ENCODE measurements around the gene GULP1.
"Not testable (repeated sequence)": the region's sequence is repeated elsewhere in the genome, so short reads cannot be mapped to it uniquely, and the experiment has no call there.

GULP1 gene

DNA sequence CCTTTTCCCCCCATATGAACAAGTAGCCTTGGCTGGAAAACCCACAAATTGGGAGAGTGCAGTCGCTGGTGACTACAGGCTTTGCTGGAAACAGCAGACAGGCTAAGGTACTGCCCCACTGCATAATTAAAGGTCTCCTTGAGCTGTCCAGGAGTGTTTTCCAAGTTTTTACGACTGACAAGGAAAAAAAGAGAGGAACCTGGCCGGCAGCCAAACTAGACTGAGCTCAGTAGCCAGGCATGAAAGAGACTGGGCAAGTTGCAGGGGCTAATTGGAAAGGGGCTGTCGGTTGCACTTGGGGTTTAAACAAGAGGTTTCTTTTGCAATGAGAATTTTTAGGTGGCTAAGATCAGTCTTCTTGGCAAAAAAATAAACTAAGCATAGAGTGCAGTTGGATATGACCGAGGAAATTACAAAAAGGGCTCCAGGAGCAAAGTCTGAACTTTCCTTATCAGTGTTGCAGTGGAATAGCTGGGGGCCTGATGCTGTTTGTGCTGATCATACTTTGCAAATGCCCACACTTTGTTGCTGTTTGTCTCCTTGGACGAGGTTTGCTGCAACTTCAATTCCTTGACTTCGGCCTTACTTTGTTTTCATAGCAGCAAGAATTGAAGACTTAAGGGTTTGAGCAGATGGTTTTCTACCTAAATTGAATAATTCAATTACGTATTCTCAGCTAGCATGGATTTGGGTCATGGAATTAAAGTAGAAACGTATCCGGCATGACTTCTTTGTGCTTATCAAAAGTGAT lies 2.1 kb downstream of the GULP1 start:
- DNase-seq: no peak

DNA sequence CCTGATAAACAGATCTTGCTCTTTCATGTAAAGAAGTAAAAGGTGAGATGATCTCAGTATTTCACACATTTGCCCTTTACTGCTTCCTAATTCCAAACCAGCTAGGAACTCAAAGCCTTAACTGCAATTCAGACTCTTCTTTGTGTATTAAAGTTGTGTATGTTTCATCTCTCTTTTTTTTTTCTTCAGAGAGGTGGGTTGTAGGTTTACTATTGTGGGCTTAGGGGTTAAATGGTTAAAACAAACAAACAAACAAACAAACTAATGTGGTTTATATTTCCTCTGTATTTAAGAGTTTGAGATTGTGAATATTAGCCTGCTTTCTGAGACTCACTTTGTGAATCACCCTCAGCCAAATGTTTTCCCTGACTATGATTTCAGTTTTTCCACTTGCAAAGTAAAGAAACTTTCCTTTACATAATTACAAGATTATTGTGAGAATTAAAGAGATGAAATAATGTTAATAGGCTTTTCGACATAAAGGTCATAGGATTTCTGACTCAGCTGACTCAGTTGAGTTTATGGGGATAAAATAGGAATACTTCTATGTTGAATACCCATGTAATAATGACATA lies 2.8 kb downstream of the GULP1 start:
- DNase-seq: no peak

DNA sequence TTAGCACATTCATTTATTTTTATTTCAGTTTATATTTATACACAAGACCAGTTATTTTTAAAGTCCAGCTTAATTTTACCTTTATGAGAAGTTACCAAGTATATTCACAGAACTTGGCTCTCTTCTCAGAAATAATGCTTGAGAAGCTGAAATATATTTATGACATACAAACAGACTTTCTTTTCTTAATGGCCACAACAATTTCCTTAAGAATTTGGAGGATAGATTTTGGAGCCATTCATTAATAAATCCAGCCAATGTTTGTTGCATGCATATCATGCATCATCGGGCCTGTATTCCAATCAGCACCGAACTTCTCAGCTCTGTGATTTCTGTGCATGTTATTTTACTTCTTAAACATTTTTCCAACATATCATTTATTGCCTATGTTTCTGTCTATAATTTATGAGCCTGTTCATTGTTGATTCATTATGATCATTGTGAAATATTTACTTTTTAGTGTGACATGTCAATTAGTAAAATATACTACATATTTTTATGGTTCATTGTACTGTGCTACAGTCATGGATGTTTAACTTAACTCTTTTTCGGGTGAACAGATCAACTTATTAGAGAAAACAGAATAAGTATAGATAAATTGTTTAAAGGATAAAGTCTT lies 3.5 kb downstream of the GULP1 start:
- no peak for DNase-seq

DNA sequence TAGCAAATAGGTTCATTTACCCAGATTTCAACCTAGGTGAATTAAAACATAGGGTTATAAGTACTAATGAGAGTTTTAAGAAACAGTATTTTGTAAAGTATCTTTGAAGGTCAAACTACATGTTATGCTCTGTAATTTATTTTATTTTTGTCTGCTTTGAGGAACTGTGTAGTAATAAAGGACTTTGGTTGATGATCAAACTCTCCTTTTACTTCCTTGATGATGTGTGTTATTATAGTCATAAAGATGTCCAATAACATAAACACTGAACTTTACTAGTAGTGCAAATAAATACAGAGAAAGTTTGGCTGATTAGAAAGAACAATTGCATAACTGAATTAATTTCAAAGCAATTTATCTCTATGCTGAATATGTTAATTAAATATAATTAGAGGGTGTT lies 6.3 kb downstream of the GULP1 start:
- DNase-seq: no peak

DNA sequence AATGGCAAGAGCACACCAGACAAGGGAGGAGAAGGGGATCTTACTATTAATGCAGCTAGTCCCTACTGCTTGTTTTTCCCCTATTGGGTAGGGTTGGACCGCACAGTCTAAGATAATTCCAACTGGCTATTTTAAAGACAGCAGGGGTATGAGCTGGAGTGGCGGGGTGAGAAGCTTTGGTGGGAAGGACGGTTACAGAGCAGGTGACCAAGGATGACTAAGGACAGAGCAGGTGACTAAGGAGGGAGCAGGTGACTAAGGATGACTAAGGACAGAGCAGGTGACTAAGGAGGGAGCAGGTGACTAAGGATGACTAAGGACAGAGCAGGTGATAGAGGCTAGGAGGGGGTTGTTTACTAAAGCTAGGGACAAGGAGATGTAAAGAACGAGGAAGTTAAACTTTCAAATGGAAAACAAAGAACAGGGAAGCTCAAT lies 7.3 kb downstream of the GULP1 start:
- not testable (repeated sequence) for DNase-seq

DNA sequence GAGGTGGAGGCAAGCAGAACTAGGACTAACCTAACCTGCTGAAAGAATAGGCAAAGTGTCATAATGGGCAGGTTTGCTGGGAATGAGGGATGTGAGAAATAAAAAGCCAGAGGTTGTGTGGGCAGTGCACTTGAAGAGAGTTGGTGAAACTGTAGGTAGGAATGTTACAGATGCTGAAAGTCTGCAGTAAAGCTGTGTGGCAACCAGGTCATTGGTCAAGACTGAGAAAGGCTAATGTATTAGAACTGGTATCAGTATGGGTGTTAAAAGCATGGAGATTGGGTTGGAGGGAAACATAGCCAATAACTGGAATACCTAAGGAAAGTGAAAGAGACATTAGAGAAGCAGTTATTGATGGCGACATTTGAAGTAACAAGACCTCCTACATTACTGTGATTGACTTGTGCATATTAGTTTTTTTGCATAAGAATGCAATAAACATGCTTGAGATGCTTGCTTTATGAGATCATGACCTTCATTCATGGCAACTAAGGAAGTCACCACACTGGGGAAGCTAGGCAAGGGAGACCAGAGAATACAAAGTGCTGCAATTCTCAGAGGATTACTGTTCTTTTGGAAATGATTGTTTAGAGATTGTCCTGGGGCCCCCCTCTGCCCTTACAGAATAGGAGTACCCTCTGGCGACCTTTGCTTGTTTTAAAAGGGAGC lies 11.8 kb downstream of the GULP1 start:
- no peak for DNase-seq

DNA sequence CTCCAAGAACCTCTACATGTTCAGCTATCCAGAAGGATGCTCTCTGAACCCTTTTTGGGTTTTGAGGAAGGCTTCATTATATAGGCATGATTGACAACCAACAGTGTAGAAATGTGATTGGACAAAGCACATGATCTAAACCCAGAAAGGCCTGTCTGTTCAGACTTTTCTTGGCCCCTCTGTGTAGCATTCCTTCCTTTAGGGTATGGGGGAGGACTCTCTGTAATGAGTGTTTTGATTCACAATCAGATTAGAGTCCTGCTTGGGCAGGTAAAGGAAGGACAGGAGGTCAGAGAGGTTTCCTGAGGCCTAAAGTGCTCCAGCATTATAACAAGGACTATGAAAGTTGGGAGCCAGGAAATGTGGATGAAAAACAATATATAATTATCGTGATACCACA lies 13.6 kb downstream of the GULP1 start:
- no peak for DNase-seq

DNA sequence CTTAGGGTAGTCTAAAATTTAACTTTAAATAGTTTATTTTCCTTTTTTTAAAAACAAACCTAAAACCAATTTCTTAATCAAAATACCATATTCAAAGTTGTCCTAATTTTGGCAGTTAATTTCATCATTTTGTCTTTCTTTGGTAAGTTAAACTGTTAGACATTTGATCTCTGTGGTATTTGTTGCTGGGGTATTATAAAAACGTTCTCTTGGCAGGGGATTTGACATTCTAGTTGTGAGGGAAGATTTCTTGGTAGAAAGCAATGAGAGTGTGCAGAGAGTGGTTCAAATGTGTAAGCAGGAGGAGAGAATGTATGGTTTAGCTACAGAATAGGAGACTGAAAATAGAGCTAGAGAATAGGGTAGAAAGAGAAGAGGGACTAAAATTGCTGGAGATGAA lies 14.6 kb downstream of the GULP1 start:
- DNase-seq: no peak

DNA sequence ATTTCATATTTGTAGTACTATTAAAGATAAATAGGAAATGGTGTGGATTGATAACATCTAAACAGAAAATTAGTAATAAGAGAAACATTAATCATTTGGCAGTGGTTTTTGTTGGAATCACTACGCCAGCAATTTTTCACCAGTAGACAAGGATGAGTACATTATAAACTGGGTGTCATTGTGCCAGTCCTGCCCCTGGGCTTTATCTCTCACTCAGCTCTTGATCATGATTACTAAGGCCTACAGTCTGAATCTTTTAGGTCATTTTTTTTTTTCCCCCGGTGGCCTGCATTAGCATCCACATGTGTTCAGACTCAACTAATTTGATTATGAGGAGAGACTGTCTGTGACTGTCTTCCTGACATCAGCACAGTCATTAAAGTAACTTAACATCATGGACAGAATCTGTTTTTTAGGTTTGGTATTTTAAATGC lies 16.2 kb downstream of the GULP1 start:
- no peak for DNase-seq

DNA sequence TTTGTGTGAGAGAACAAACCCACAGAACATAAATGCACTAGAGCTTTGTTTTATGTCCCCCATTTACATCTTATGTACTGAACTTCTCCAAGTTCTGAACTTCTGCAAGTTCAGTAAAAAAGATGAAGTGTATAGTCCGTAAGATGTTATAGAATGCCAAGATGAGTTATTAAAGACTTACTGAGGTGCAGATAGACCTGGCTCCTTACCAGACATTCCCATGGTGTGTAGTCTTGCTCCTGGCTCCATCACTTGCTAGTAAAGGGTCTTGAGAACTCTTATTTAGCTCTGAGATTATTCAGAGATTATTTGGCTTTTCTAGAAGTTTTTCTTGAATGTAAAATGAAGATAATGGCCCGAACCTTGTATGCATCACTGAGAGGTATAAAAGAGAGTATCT lies 16.8 kb downstream of the GULP1 start:
- no peak for DNase-seq

DNA sequence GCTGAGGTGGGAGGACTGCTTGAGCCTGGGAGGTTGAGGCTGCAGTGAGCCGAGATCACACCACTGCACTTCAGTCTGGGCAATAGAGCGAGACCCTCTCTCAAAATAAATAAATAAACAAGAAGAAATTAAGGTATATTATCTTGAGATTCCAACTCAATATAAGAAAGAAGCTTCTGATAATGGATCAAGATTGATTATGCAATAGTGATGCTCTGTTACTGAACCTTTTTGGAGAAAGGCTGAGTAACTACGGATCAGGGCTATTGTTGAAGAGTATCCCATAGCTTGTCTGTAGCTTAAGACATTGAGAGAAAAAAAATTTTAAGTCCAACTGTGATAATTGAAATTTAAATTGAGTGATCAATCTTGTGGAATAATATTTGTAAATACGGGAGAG lies 17.7 kb downstream of the GULP1 start:
- no peak for DNase-seq

DNA sequence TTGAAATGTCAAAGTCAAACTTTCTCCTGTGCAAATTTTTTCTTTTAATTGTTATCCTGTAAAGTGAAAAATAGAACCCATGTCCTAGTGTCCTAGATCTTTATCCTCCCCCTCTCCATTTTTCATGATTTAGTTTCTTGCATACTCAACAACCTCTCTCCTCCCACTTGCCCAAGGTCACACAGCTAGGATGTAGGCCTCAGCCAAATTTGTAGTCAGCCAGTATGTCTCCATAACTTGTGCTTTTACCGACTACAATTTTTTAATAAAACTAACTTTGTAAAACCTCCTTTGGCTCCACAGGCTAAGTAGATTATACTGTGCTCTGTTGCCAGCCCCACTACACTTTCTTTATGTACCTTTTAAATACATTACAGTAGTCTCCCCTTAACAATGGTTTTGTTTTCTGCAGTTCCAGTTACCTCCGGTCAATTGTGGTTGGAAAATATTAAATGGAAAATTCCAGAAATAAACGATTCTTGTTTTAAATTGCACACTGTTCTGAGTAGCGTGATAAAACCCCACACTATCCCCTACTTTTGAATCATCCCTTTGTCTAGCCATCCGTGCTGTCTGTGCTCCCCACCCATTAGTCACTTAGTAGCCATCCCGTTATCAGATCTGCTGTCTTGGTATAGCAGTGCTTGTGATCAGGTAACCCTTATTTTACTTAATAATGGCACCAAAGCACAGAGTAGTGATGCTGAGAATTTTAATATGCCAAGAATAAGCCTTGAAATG lies 22.8 kb downstream of the GULP1 start:
- DNase-seq: no peak

DNA sequence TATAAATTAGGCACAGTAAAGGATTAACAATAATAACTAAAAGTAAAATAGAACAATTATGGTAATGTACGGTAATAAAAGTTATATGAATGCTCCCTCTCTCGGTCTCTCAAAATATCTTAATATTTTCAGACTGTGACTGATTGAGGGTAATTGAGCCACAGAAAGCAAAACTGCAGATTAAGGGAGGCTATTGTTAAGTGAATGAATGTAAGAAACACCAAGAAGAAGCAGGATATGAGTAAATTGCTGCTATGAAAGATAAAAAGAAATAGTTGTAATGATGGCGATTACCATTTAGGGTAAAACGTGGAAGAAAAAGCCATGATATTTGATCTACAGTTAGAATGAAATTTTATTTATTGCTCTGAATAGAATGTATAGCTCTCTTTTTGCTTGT lies 24.1 kb downstream of the GULP1 start:
- DNase-seq: no peak

DNA sequence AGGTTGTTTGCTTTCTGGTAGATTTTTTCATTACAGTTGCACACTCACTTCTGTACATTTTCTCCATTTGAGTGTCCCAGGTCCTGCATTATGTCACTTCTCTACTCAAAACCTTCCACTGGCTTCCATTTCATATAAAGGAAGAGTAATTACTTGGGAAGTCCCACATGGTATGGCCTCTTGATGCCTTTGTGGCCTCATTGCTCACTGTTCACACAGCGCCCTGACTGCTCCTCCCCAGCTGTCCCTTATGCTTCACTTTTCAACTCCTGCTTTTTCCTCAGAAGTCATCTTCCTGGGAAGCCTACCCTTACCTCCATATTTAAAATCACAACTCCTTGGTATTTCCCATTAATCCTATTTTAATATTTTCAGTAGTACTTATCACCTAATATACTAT lies 24.7 kb downstream of the GULP1 start:
- DNase-seq: no peak

DNA sequence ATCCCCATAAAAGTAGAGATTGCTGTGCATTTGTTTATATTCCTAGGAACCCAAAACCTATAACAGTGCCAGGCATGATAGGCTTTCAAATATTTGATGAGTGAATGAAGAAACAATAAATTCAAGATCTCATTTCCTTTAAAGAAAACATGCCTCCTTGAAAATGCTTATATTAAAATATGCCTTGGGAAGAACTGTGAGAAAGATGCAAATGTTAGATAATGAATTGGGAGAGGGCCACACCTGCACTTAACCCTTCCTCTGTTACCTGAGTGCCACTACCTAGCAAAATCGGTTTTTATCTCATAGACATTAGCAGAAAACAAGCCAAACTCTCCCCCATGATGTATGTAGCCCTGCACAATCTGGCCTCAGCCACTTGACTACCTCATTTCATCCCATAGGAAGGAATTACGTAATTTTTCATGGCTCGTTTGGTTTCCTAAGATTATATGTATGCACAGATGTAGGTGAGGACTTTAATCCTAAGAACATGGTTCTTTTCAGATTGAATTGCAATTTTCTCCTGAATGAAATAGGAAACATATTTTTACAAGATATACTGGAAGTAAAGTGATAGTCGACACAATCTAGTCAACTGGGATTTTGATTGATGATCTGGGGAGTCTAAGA lies 25.2 kb downstream of the GULP1 start:
- DNase-seq: no peak

DNA sequence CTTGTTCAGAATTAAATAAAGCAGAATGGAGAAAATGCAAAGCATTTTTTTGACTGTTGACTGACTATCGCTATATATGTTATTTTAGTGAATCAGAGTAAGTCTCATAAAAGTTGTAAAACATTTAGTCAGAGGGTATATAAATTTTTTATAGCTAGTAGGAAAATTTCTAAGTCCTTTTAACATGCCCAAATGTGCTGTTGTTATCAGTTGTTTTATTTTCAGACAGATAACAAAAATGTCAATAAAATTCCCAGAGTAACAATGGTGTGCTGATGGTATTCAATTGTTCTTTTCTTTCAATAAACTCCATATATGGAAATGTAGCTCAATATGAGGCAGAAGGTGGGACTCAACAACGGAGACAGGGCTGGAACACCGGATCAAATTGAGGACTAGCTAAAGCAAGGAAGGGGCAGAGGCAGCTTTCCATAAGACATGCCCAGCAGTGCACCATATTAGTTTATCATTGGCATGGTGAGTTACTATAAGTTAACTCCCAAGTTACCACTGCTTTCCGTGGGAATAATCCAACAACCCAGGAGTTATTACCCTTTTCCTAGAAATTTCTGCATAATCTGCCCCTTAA lies 26.6 kb downstream of the GULP1 start:
- DNase-seq: no peak

DNA sequence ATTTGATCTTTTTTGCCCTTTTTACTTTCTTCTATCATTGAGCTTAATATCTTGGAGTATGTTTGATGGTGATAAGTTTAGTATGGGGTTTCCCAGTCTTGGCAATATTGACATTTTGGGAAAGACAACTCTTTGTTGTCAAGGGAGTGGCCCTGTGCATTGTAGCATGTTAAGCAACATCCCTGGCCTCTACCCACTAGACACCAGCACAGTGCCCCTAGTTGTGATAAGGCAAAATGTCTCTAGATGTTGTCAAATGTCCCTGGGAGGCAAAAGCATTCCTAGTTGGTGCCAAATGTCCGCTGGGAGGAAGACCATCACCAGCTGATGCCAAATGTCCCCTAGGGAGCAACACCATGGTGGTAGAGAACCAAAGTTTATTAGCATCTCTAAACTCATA lies 28.2 kb downstream of the GULP1 start:
- no peak for DNase-seq

DNA sequence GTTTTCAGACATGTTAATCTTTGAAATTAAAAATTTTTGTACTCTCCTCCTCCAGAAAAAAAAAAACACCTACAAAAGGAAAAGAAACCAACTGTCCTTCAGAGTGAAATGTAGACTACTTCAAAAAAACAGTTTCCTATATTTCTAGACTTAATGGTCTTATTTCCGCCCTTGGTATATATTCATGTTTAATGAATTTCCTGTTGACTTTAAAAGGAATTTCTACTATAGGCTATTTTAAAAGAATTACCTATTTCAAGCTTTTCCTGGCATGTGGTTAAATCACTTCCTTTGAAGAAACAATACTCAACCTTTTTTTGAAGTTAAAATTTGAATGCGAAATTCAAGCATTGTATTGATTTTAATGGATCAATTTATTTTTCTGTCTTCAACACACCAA lies 29.2 kb downstream of the GULP1 start:
- DNase-seq: no peak

DNA sequence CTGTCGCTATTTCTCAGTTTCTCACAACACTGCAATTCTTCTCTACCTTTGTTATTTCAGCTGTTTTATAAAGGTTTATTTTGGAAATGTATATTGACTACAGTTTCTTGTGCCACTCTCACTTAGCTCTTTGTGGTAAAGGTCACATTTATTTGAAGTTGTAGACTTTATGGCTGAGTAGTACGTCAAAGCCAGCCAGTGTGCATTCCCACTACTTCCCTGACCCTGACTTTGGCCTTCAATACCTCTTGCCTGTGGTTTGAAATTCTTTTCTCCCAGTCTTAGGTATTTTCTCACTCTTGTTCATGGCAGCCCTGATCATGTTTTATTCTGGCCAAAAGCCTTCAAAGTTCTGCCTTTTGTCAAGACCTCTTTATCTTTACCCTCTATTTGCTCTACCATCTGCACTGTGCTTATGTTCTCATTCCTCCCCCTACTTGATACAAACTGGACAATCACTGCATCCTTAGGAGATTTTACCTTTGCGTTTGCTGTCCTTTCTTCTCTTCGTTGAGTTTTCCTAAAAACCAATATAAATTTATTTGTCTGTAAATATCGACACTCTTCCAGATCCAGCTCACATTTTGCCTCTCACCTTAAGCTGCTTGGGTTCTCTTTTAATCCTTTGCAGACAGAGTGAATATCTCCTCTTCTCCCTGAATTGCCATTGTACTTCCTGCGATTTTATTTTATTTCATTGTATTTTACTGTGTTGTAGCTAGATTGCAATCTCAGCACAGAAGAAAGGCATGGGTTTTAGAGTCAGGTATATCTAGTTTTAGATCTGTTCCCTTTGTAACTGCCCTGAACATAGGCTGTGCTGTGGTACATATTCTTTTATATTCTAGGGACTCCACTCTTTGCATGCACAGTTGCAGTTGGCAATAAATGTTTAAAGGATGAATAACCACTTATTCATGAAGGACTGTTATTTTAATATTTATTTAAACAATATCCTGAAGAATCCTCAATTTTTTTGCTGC lies 31.2 kb downstream of the GULP1 start:
- DNase-seq: no peak

DNA sequence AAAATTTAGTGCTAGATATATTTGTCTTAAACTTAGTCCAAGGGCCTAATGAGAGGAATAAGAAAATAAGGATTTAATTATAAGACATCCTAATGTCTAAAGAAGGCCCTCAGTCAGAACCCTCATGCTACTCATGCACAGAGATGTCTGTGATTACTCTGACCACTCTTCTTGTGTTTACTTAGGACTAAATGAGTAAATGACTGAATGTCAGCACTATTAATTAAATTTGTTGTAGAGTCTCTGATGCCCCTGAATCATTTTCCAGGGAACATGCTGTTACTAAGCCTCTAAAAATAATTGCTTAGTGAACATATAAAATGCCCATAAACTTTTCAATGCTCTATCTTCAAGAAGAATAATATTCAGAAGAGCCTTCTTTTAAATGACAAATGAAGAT lies 32.4 kb downstream of the GULP1 start:
- DNase-seq: no peak

DNA sequence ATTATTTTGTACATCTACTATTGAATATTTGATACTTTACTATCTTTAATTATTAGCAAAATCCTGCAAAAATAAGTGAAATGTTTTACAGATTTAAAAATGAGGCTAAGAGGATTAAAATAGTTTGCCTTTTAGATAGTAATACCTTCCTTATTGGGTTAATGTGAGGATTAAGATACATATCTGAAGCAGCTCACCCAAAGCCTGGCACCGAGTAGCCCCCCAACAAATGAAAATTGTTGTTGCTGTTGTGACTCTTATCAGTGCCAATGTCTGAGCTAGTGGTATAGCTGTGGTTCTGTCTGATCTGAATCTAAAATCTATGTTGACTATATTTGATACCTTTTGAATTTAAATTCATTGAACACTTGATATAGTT lies 34.6 kb downstream of the GULP1 start:
- no peak for DNase-seq

All from stimulated activated CD4-positive, alpha-beta T cell treated with anti-CD3 and anti-CD28 coated beads, Interleukin-4, amount 100 ng/mL, for 24 hours (primary cell).